H1 (cell line): ENCODE results near the gene ETV4. TPM values are rescaled to one million over a fixed set of nuclear protein-coding genes. Genes with fewer than 3 reads are reported as not detected.

Source experiments
- MAFK ChIP-seq: IDR thresholded peaks from 2 replicates; pipeline ENCODE4 v1.6.1; 2012; ENCODE audit warnings: low read depth, mild to moderate bottlenecking, improper control_type of control experiment, low read length
- polyA plus RNA-seq, 7 experiments: library from polyadenylated mRNA; depleted of rRNA in 3 of 7; stranded (reverse) in 5 of 7; unstranded in 2 of 7; fragments of >200 nt in 5 of 7; fragments of 200-250 nt in 2 of 7; gene quantifications; 1 replicate in 5 of 7; 2 replicates in 1 of 7; 4 replicates in 1 of 7; pipeline versions ENCODE4 v1.2.1 to v1.2.3, GENCODE V29; 2011 to 2013; ENCODE audit warnings: missing spikeins in 2 of 7, mixed read lengths in 2 of 7
- total RNA-seq: library from RNA; stranded (reverse); fragmentation: NEBNext Ultra II Directional; extraction: Animal tissue kit (Norgen Biotek cat#: 25700); gene quantifications from 2 replicates; pipeline ENCODE4 v1.2.1, GENCODE V29; 2021

The ETV4 gene
- total and polyA plus RNA-seq, 2 of the 8 experiments (the other 6 are each of a cell fraction or from before 2014, with no cell fraction given) = 75.2 to 143 TPM

- no peak for TF ChIP-seq MAFK
- TF ChIP-seq, all 59 proteins: peak for 0
Observed at GRCh38 chr17:43570518-43570928, 24.4 kb upstream of the ETV4 start (continued).
